GM18519 (cell line): ENCODE measurements around the gene RANBP9.

ENCODE experiments used
- ATAC-seq: cut with Tn5 transposase; IDR thresholded peaks from one replicate; pipeline ENCODE4 v1.9.1; 2021; ENCODE audit warnings: mild to moderate bottlenecking, moderate library complexity; ENCODE audit not compliant: unreplicated experiment, low FRiP score

The RANBP9 gene

DNA sequence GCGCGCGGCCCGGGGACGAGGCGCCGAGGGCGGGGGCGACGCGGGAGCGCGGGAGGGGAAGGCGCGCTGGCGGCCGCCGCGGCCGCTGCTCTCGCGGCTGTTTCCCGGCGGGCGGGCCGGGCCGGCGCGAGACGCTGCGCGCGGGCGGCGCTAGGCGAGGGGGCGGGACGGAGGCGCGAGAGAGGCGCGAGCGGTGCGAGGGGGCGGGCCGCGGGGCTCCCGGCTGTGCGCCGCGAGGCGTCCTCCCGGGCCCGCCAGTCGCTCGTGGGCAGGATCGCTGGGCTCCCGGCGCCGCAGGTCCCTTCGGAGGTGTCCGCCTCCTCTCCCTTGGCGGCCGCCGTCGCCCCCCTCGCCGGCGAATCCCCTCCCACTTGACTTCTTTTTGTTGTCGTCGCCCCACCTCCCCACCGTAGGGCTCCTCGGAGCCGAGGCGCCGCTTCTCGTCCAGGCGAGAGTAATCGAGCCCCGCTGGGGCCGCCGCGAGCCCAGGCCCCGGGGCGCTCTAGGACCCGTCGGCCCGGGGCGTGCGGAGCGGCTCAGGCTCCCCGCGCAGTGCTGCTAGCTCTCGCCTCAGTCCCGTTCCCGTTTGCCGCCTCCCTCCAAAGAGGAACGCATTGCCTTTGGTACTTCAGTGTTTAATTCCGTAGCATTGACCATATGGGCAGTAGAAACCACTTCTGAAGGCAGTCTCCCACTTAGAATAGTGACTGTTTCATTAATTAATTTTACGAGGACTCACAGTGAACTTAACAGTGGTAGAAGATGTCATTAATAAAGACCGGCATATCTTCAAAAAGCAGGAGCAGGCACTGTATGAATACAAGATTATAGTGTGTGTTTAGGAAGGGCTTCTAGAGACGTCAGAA, at the start of gene RANBP9:
RANBP9 (minus strand) TSS at position 103 of the 866 bp plus-strand sequence. CDS start 330 bp downstream, outside the sequence.
- peak; percentile 55 for ATAC-seq

DNA sequence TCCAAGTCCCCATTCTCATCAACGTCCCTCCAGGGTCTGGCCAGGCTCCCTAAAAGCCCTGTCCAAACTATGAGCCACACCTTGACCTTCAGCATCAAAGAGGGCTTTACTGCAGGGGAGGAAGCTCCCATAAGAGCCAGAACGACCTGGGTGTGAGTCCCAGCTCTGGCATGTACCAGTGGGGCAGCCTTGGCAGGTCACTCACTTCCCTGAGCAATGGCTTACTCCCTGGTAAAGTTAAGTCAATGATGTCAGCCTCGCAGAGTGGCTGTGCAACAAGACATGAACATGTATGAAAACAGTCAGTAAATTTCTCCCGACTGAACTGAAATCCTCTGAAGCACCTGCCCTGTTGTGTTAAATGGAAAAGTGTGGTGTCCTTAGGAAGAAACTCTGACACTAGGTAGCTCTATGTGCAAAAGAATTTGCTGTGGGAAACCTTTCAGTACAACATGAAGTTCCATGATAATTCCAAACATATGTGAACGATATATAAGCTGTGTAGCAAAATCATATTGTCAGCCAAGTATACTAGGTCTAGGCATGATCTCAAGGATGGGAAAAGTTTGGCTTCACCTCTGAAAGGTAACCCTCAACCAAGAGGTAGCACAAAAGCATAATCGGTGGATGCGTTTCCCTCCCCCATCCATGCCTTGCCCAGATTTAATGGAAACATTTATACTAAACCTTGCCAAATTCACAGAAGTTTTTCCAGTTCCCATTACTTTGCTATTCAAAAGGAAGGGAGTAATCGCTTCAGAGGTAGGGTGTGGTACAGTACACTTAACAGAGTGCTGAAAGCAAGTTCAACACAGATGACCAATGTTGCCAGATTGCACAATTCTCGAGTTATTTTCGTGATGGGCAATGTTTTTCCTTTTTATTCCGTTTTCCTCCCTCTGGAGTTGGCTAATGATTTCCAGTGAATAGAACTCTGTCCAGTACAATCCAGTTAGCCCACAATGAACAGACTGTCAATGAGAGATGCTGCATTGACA, 49.0 kb upstream of the RANBP9 start:
- no peak for ATAC-seq

DNA sequence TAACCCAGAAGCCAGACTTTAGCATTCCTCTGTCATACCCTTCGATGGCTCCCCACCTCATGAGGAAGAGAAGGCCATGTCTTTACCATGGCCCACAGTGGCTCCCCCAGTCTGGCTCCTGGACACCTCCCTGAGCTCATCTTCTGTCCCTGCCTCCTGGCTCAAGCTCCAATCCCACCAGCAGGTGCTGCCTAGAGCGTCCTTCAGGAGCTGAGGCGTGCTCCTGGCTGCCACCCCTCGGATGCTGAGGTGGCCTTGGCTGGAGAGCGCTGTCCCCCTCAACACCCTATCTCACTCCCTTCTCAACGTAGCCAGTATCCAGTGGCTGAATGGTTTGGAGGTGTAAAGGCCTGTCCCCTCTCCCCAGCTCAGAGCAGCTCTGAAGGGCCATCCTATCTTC, 47.4 kb upstream of the RANBP9 start:
- ATAC-seq = no peak

DNA sequence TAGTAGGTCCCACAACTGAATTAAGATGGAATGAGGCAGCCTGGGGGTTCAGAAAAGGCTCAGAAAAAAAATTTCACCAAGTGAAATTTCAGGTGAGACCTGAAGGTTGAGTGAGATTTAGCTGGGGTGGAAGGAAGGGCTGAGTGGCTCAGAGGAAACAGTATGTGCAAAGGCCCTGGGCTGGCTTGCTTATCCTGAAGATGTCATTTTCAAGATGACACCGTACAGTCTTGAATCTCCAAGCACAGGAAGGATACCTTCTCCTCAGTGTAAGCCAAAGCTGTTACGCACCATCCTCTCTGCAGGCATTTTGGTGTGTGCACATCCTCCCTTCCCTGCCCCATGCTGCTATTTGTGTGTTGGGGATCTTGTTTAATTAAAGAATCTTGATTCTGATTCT, 43.0 kb upstream of the RANBP9 start:
- no peak for ATAC-seq

DNA sequence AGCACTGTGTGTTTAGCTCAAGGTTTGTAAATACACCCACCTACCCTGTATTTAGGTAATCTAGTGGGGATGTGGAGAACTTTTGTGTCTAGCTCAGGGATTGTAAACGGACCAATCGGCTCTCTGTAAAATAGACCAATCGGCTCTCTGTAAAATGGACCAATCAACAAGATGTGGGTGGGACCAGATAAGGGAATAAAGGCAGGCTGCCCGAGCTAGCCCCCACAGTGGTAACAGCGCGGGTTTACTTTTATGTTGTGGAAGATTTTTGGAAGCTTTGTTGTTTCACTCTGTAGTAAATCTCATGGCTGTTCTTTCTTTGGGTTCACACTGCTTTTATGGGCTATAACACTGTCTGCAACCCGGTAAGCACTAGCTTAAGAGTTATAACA, 32.1 kb upstream of the RANBP9 start:
- ATAC-seq = no peak

DNA sequence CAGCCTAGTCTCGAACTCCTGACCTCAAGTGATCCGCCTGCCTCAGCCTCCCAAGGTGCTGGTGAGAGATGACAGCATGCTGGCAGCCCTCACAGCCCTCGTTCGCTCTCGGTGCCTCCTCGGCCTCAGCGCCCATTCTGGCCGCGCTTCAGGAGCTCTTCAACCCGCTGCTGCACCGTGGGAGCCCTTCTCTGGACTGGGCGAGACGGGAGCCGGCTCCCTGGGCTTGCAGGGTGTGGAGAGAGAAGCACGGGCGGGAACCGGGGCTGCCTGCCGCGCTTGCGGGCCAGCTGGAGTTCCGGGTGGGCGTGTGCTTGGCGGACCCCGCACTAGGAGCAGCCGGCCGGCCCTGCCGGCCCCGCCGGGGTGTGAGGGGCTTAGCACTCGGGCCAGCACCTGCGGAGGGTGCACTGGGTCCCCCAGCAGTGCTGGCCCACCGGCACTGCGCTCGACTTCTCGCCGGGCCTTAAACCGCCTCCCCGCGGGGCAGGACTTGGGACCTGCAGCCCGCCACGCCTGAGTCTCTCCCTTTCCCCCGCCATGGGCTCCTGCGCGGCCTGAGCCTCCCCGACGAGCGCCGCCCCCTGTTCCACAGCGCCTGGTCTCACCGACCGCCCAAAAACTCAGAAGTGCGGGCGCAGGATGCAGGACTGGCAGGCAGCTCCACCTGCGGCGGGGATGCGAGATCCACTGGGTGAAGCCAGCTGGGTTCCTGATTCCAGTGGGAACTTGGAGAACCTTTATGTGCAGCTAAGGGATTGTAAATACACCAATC, 31.5 kb upstream of the RANBP9 start:
- ATAC-seq = no peak

DNA sequence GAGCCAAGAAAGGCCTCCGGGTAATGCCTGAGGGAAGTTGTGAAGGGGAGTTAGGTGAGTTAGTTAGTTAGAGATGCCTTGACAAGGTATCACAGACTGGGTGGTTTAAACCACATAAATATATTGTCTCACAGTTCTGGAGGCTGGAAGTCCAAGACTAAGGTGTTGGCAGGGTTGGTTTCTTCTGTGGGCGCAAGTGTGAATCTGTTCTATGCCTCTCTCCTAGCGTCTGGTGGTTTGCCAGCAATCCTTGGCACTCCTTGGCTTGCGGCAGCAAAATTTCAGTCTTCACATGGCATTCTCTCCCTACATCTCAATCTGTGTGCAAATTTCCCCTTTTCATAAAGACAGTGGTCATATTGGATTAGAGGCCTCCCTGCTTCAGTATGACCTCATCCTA, 29.7 kb upstream of the RANBP9 start:
- ATAC-seq = no peak

DNA sequence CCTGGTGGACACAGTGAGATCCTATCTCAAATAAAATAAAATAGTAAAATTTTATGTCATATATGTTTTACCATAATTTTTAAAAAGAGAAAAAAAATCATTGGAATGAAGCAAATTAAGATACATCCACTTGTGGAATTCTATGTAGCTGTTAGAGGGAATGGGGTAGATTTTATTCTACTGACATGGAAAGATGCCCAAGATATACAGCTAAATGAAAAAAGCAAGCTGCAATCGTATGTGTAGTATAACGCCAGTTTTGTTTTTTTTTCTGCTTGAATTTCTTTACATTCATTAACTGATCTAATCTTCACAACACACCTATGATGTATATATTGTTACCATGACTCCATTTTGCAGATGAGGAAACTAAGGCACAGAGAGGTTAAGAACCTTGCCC, 23.4 kb upstream of the RANBP9 start:
- no peak for ATAC-seq

DNA sequence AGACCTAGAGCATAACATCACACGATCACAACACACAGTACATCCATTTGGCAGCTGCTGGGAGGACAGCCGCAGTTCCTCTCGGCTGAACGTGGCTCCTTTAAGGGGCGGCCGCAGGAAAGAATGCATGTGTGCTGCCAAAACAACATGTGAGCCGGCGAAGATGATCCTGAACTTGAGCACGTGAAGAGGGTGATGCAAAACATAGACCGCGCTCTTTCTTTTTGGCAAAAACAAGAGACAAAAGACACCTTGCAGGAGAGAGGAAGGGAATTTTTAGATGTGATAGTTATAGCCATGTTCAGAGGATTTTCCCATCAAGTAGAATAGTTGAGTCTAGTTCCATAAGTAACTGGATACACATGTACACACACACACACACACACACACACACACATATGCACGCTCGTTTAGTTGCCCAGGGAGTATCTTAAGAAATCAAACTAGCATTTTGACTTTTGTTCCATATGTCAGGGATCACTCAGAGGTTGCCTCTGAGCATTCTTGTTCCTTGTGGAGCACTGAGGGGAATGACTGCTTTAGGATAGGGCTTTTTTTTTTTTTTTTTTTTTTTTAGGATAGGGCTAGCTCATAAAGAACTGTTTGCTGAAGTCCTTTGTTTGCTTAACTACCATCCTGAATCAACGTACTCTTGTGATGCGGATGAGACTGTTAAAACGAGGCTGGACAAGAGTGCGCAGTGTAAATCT, 21.7 kb upstream of the RANBP9 start:
- no peak for ATAC-seq

DNA sequence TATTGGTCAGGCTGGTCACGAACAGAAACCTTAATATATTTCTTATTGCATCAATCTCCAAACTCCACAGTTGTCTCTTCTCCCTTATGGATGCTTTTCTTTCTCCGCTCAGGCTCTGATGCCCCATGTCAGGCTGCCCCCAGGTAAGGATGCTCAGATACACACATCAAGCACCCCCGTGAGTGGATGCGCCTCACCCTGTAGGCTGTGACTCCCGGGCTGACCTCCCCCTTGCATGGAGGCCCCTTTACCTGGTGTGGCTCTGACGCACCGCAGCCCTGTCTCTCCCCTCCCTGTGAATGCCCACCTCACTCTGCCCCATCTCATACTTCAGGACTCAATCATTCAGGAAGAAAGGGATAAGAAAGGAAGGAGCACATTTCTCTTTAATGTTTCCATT, 19.1 kb upstream of the RANBP9 start:
- no peak for ATAC-seq

DNA sequence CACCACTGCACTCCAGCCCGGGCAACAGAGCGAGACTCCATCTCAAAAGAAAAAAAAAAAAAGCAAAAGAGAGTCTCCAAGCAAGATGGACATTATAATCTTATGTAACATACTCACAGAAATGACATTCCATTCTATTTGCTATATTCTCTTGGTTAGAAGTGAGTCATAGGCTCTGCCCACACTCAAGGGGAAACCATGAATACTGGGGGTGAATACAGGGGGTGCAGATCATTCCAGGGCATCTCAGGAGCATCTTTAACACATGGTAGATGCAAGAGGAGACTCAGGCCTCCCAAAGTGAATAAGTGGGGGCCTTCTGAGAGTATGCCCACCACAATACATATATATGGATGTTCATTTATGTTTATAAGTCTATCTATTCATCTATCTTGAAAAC, 18.3 kb upstream of the RANBP9 start:
- ATAC-seq = no peak

DNA sequence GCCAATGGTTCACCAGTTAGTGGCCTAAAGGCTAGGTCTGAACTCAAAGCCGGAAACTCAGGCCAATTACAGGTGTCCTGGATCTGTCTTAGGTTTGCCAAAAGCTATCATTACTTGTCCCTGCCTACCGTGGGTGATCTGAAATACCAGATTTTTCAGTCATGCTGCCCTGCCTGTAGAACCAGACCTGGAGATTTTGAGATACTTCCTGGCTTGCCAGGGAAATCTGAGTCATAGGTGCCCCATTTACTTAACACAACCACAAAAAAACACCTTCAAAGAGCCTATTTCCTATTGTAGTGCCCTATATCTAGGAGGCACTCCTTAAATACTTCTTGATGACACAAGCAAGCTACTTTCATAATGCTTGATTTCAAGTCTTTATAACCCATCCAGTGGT, 13.9 kb upstream of the RANBP9 start:
- ATAC-seq = no peak

DNA sequence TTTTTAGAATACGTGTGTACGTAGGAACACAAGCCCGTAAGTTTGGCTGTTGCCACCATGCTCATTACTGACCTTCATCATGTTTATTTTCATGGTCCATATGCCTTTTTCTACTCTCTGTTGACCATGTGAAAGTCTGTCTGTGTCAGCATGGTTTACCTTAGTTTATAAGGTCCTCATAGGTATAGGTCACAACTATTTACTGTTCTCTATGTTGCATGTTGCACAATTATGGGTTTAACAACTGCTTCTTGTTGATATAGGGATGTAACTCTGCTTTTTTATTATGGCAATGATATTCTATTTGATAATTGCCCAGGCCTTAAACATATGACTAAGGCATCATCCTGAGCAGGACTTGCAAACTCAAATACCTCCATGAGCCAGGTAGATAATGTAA, 13.4 kb upstream of the RANBP9 start:
- no peak for ATAC-seq

DNA sequence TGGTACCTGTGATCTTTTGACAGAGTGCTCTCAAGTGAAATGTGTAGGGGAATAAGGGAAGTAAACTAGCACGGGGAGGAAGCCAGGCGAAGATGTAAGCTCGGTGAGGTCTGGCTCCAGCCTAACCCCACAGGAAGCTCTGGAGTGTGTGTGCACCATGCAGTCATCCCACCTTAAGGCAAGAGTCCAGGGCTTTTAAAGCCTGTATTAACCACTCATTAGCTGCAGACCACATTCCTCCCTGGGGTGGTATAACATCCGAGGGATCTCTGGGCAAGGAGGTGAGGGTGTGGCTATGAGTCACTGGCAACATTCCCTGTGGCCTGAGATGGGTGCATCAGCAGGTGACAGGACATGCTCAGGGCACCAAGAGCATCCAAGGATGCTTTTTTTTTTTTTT, 12.5 kb upstream of the RANBP9 start:
- no peak for ATAC-seq

DNA sequence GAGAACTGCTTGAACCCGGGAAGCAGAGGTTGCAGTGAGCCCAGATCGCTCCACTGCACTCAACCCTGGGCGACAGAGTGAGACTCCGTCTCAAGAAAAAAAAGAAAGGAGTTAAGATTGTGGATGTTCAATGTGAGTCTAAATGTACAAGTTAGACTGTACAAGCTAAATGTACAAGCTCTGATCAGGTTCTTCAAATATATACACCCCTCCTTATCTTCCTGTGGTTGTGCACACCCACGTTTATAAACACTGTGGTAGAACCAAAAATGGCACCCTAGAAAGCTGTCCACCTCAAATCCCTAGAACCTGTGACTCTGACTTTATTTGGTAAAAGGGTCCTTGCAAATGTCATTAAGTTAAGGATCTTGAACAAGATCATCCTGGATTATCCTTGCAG, 11.2 kb upstream of the RANBP9 start:
- no peak for ATAC-seq

DNA sequence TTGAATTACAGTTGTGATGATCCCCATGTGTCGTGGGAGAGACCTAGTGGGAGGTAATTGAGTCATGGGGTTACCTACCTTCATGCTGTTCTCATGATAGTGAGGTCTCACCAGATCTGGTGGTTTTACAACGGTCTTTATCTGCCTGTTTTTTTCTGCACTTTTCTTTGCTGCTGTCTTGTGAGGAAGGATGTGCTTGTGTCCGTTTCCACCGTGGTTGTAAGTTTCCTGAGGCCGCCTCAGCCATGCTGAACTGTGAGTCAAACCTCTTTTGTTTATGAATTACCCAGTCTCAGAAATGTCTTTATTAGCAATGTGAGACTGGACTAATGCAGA, 6.5 kb upstream of the RANBP9 start:
- no peak for ATAC-seq

DNA sequence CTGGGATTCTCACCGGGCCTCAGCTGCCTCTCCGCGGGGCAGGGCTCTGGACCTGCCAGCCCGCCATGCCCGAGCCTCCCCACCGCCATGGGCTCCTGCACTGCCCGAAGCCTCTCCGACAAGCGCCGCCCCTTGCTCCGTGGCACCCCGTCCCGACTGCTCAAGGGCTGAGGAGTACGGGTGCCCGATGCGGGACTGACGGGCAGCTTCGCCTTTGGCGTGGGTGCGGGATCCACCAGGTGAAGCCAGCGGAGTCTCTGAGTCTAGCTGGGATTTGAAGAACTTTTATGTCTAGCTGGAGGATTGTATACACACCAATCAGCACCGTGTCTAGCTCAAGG, 5.3 kb upstream of the RANBP9 start:
- ATAC-seq = no peak

DNA sequence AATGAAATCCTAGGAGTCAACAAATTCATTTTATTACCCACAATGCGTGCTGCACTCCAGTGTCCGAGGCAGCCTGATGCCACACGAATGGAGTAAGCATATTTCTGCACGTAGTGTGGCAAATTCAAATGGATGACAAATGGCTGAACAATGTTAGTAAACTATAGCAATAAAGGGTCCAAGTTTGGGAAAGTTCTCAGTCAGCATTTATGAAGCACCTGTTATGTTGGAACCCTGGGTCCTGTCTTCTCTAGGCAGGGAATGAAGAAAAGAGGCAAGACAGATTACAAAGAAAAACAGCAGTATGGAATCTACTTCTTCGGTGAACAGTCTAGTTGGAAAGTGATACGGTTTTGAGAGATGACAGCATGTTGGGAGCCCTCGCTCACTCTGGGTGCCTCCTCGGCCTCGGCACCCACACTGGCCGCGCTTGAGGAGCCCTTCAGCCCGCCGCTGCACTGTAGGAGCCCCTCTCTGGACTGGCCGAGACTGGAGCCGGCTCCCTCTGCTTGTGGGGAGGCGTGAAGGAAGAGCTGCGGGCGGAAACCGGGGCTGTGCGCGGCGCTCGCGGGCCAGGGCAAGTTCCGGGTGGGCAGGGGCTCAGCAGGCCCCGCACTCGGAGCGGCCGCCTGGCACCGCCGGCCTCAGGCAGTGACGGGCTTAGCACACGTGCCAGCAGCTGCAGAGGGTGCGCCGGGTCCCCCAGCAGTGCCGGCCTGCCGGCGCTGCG, 4.8 kb upstream of the RANBP9 start:
- ATAC-seq = no peak

DNA sequence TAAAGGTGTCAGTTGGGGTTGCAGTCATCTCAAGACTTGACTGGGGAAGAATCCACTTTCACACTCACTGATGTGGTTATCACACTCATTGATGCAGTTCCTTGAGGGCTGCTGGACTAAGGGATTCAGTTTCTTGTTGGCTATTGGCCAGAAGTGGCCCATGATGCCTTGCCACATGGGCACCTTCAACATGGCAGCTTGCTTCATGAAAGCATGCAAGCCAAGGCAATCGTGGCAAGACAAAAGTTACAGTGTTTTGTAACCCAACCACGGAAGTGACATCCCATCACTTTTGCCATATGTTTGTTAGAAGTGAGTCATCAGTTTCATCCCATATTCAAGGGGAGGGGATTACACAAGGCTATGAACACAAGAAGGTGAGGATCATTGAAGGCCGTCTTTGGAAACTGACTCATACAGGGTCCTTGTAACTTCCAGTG, 3.8 kb upstream of the RANBP9 start:
- no peak for ATAC-seq

DNA sequence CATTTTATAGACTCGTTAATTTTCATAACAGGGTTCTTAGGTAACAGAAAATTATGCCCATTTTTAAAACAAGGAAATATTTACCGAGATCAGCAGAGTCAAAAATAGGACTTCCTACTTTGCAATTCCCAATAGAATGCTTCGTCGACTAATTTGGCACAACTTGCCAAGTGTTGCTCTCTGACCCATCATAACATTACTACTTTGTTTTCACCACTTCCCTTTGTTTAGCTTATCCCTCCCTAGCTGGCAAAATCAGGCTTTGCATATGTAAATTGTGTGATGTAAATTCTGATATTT, 914 bp upstream of the RANBP9 start:
- ATAC-seq = no peak
